GM19438 (cell line): ENCODE data around the gene ACCS.
A peak's percentile ranks its signal among the peaks of the same experiment; 100 is the strongest.

Experiments
- ATAC-seq: cut with Tn5 transposase; IDR thresholded peaks from one replicate; pipeline ENCODE4 v1.9.1; 2021; ENCODE audit warnings: low read depth; ENCODE audit not compliant: unreplicated experiment

Gene ACCS

GRCh38 chr11:44065841-44066731 is at the start of gene ACCS:
ACCS (plus strand) TSS chr11:44066270; CDS start chr11:44067628, 1,358 bp downstream.
- peak; percentile 99 for ATAC-seq

- no peak for ATAC-seq
These were observed 49.3 kb upstream of the ACCS start for GRCh38 chr11:44016546-44017442.

GRCh38 chr11:44017443-44018126 is 48.5 kb upstream of the ACCS start:
- ATAC-seq = no peak

- ATAC-seq = no peak
These were observed 47.9 kb upstream of the ACCS start for GRCh38 chr11:44018127-44018521.

GRCh38 chr11:44018829-44019228 is 47.2 kb upstream of the ACCS start:
- no peak for ATAC-seq

- ATAC-seq = no peak
These were observed 41.1 kb upstream of the ACCS start for GRCh38 chr11:44024977-44025376.

- ATAC-seq = no peak
These were observed 40.3 kb upstream of the ACCS start for GRCh38 chr11:44025727-44026126.

- no peak for ATAC-seq
These were observed 37.7 kb upstream of the ACCS start for GRCh38 chr11:44028401-44028800.

- ATAC-seq = no peak
These were observed 37.1 kb upstream of the ACCS start for GRCh38 chr11:44028816-44029506.

GRCh38 chr11:44029507-44029845 is 36.6 kb upstream of the ACCS start:
- ATAC-seq = no peak

- no peak for ATAC-seq
These were observed 35.8 kb upstream of the ACCS start for GRCh38 chr11:44029977-44030911.

GRCh38 chr11:44030996-44031395 is 35.1 kb upstream of the ACCS start:
- no peak for ATAC-seq

- ATAC-seq = no peak
These were observed 34.5 kb upstream of the ACCS start for GRCh38 chr11:44031549-44031948.

- ATAC-seq = no peak
These were observed 33.6 kb upstream of the ACCS start for GRCh38 chr11:44032299-44033085.

- ATAC-seq = no peak
These were observed 32.6 kb upstream of the ACCS start for GRCh38 chr11:44033411-44033850.

- no peak for ATAC-seq
These were observed 32.2 kb upstream of the ACCS start for GRCh38 chr11:44033856-44034255.

GRCh38 chr11:44034639-44035038 is 31.4 kb upstream of the ACCS start:
- ATAC-seq = no peak
